HepG2 (cell line): Measurements from ENCODE around the gene TLE5. TPM values are rescaled to one million over a fixed set of nuclear protein-coding genes. Genes with fewer than 3 reads are reported as not detected.

Source experiments
- ATAC-seq: fragments of 200-7000 bp; cut with Tn5 transposase; 3 replicates; pipeline ENCODE4 v1.9.1; 2020; ENCODE audit warnings: mild to moderate bottlenecking, moderate library complexity
- BruUV-seq: library from RNA; stranded (reverse); fragments of 400-500 nt; replicated peaks from 2 replicates; lab custom pipeline; 2021; lab: Mats Ljungman, UMichigan
- CTCF ChIA-PET: fragments of 300-600 bp; formaldehyde crosslinking; extraction: SDS; loops from one replicate; lab custom pipeline; 2021; ENCODE audit warnings: low total read pairs, inconsistent platforms, low intra/inter-chr PET ratio; lab: Yijun Ruan, JAX
- POLR2A ChIA-PET: fragments of 350-600 bp; sonication (Branson Sonifier 250); formaldehyde crosslinking; loops from one replicate; lab custom pipeline; 2020; ENCODE audit warnings: antibody characterized with exemption, inconsistent platforms; lab: Yijun Ruan, JAX
- DNase-seq: peaks from one replicate; pipeline ENCODE4 v3.0.0-alpha.2; 2015; ENCODE audit warnings: low spot score
- FAIRE-seq: peaks from 3 replicates; lab custom pipeline; 2011; peaks lifted over from hg19 to GRCh38; lab: Jason Lieb, UNC
- H2AFZ ChIP-seq: one replicate; pipeline ENCODE4 v1.6.1; 2011; ENCODE audit warnings: low read length, inconsistent platforms
- H3K27ac ChIP-seq: fragments of 300-600 bp; 3 replicates; pipeline ENCODE4 v1.8.0; 2011; ENCODE audit warnings: mixed run types, mild to moderate bottlenecking, mixed read lengths, low read length, inconsistent platforms; ENCODE audit not compliant: insufficient read depth; ENCODE audit errors: extremely low read length
- H3K27me3 ChIP-seq, 2 experiments: fragments of 200-600 bp in 1 of 2; 2 replicates in 1 of 2; 3 replicates in 1 of 2; pipeline versions ENCODE4 v1.6.0 to v1.8.0; 2011; ENCODE audit warnings: low read length in 2 of 2, mild to moderate bottlenecking in 2 of 2, moderate library complexity in 2 of 2, inconsistent platforms in 1 of 2; ENCODE audit not compliant: insufficient read depth in 2 of 2, control insufficient read depth in 1 of 2
- H3K36me3 ChIP-seq, 2 experiments: fragments of 200-600 bp in 1 of 2; replicated peaks in 1 of 2; 2 replicates in 1 of 2; 3 replicates in 1 of 2; pipeline versions ENCODE4 v1.5.1 to v1.8.0; 2011; ENCODE audit warnings: low read length in 2 of 2, inconsistent platforms in 1 of 2; ENCODE audit not compliant: insufficient read depth in 2 of 2, control insufficient read depth in 1 of 2
- H3K4me1 ChIP-seq: 2 replicates; pipeline ENCODE4 v1.5.1; 2012; ENCODE audit warnings: low read length, inconsistent platforms; ENCODE audit not compliant: insufficient read depth
- H3K4me2 ChIP-seq: 2 replicates; pipeline ENCODE4 v1.6.0; 2011; ENCODE audit warnings: low read depth, low read length, inconsistent platforms
- H3K4me3 ChIP-seq, 3 experiments: fragments of 200-600 bp in 1 of 3; sonication (generic), shearing (Covaris generic) in 1 of 3; replicated peaks in 1 of 3; 2 replicates each; pipeline ENCODE4 v1.5.1; 2011 to 2016; ENCODE audit warnings: low read length in 3 of 3, inconsistent platforms in 2 of 3, low read depth in 2 of 3, mild to moderate bottlenecking in 2 of 3, control low read depth in 1 of 3, mixed read lengths in 1 of 3; ENCODE audit not compliant: insufficient read depth in 1 of 3
- H3K79me2 ChIP-seq: one replicate; pipeline ENCODE4 v1.6.1; 2011; ENCODE audit warnings: low read length, inconsistent platforms; ENCODE audit not compliant: insufficient read depth
- H3K9ac ChIP-seq: 2 replicates; pipeline ENCODE4 v1.6.0; 2011; ENCODE audit warnings: mild to moderate bottlenecking, low read depth, low read length, inconsistent platforms; ENCODE audit not compliant: insufficient read depth
- H3K9me3 ChIP-seq: 2 replicates; pipeline ENCODE4 v1.5.1; 2012; ENCODE audit warnings: mild to moderate bottlenecking, low read length
- H4K20me1 ChIP-seq: 2 replicates; pipeline ENCODE4 v1.6.0; 2011; ENCODE audit warnings: inconsistent platforms, mild to moderate bottlenecking, low read length, moderate library complexity; ENCODE audit not compliant: insufficient read depth
- NFKBIZ ChIP-seq: IDR thresholded peaks from 2 replicates; pipeline ENCODE4 v1.6.1; 2018; ENCODE audit warnings: missing genetic modification reagents, missing compliant biosample characterization
- SALL2 ChIP-seq: sonication (generic); formaldehyde crosslinking; IDR thresholded peaks from 2 replicates; pipeline ENCODE4 v1.8.1; 2023; ENCODE audit warnings: mild to moderate bottlenecking, missing genetic modification reagents, inconsistent platforms
- THAP11 ChIP-seq: IDR thresholded peaks from 2 replicates; pipeline ENCODE4 v1.6.1; 2016; ENCODE audit warnings: missing biosample characterization, missing genetic modification reagents
- YEATS4 ChIP-seq: sonication (generic); formaldehyde crosslinking; IDR thresholded peaks from 2 replicates; pipeline ENCODE4 v1.4.0; 2020; ENCODE audit warnings: missing genetic modification reagents, borderline replicate concordance
- ZBTB21 ChIP-seq: sonication (generic); formaldehyde crosslinking; IDR thresholded peaks from 2 replicates; pipeline ENCODE4 v1.4.0; 2020; ENCODE audit warnings: missing genetic modification reagents
- ZFP36 ChIP-seq: fragments of 150-350 bp; IDR thresholded peaks from 2 replicates; pipeline ENCODE4 v1.6.1; 2018; ENCODE audit warnings: borderline replicate concordance, low read length, low read depth; ENCODE audit not compliant: partially characterized antibody
- ZNF124 ChIP-seq: sonication (generic); formaldehyde crosslinking; IDR thresholded peaks from 2 replicates; pipeline ENCODE4 v1.4.0; 2020; ENCODE audit warnings: missing genetic modification reagents
- ZNF30 ChIP-seq: sonication (generic); formaldehyde crosslinking; IDR thresholded peaks from 2 replicates; pipeline ENCODE4 v1.5.0; 2020; ENCODE audit warnings: mild to moderate bottlenecking, missing genetic modification reagents
- WGBS: methylation state at CpG from one replicate; pipeline ENCODE4 v1.1.6; 2017; ENCODE audit warnings: low lambda C conversion rate; 5-methylcytosine and 5-hydroxymethylcytosine counted together
- in situ Hi-C: cut with HindIII; loops from 2 replicates; pipeline ENCODE4 v1.10.0; 2017; ENCODE audit warnings: low pct_unique_long_range_greater_than_20kb; ENCODE audit not compliant: extremely low pct_ligation_motif_present
- intact Hi-C: fragments of 100-400 bp; cut with micrococcal nuclease; formaldehyde crosslinking; loops from one replicate; pipeline ENCODE4 v1.10.0; 2022; ENCODE audit not compliant: unreplicated experiment
- polyA plus RNA-seq, 8 experiments: library from polyadenylated mRNA; depleted of rRNA in 3 of 8; stranded (reverse) in 7 of 8; unstranded in 1 of 8; fragments of >200 nt; fragmentation: Illumina TruSeq in 4 of 8; extraction: Trizol in 4 of 8; gene quantifications; 2 replicates each; pipeline versions ENCODE4 v1.2.1 to v1.2.3, GENCODE V29; 2011 to 2016; ENCODE audit warnings: low read depth in 4 of 8, missing spikeins in 1 of 8, mixed read lengths in 1 of 8; ENCODE audit not compliant: insufficient read depth in 1 of 8
- total RNA-seq, 5 experiments: library from RNA; depleted of rRNA; stranded (reverse); fragments of >200 nt; fragmentation: Illumina TruSeq; extraction: Trizol; gene quantifications; 2 replicates each; pipeline ENCODE4 v1.2.3, GENCODE V29; 2016; ENCODE audit warnings: low read depth in 1 of 5
- TF ChIP-seq, protein P1 (sequence below): sonication (generic); formaldehyde crosslinking; IDR thresholded peaks from 2 replicates; pipeline ENCODE4 v1.4.0; 2020; ENCODE audit warnings: missing genetic modification reagents, low read depth, mild to moderate bottlenecking, borderline replicate concordance
- TF ChIP-seq, protein P2 (sequence below): fragments of 450-650 bp; IDR thresholded peaks from 2 replicates; pipeline ENCODE4 v1.6.1; 2016
- TF ChIP-seq, protein P3 (sequence below): sonication (generic); formaldehyde crosslinking; IDR thresholded peaks from 2 replicates; pipeline ENCODE4 v1.8.0; 2022; ENCODE audit warnings: mild to moderate bottlenecking, missing genetic modification reagents, moderate library complexity

TLE5 gene
- total and polyA plus RNA-seq, 2 of the 13 experiments (the other 11 are each of a cell fraction or from before 2014, with no cell fraction given): 62.8 to 189 TPM

DNA sequence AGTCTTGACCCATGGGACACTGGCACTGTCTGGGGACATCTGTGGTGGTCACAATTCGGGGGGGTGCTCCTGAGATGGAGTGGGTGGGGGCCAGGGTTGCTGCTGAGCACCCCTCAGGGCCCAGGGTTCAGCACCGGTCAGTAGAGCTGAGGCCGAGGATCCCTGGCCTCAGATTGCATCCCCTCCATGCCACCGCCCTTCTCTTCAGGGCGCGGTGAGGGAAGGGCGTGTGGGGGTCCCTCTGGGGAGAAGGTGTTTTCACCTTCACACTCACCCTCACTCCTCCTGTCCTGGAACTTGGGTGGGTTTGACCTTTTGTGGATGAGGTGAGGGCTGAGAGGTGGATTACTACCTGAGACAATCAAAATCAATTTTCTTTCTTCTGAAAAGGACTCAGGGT is 45.4 kb upstream of the TLE5 start:
- DNase-seq (no peak), ATAC-seq (no peak), FAIRE-seq (no peak)
- CTCF ChIA-PET: no interaction called here
- TF ChIP-seq, protein P1, sequence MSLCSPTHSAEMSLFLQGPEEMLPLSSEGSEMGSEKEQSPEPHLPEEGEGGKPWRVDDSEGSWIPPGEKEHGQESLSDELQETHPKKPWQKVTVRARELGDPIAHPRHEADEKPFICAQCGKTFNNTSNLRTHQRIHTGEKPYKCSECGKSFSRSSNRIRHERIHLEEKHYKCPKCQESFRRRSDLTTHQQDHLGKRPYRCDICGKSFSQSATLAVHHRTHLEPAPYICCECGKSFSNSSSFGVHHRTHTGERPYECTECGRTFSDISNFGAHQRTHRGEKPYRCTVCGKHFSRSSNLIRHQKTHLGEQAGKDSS (CRISPR knock-in tag): no peak
- TF ChIP-seq, protein P2, sequence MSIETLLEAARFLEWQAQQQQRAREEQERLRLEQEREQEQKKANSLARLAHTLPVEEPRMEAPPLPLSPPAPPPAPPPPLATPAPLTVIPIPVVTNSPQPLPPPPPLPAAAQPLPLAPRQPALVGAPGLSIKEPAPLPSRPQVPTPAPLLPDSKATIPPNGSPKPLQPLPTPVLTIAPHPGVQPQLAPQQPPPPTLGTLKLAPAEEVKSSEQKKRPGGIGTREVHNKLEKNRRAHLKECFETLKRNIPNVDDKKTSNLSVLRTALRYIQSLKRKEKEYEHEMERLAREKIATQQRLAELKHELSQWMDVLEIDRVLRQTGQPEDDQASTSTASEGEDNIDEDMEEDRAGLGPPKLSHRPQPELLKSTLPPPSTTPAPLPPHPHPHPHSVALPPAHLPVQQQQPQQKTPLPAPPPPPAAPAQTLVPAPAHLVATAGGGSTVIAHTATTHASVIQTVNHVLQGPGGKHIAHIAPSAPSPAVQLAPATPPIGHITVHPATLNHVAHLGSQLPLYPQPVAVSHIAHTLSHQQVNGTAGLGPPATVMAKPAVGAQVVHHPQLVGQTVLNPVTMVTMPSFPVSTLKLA: no peak
- TF ChIP-seq ZFP36 (no peak), YEATS4 (CRISPR knock-in tag) (no peak), ZNF30 (no peak), THAP11 (no peak), ZNF124 (CRISPR knock-in tag) (no peak), SALL2 (no peak), NFKBIZ (CRISPR knock-in tag) (no peak), ZBTB21 (CRISPR knock-in tag) (no peak)
- TF ChIP-seq, protein P3, sequence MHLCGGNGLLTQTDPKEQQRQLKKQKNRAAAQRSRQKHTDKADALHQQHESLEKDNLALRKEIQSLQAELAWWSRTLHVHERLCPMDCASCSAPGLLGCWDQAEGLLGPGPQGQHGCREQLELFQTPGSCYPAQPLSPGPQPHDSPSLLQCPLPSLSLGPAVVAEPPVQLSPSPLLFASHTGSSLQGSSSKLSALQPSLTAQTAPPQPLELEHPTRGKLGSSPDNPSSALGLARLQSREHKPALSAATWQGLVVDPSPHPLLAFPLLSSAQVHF (CRISPR knock-in tag): no peak
- Histone ChIP-seq H3K79me2 (peaks cover 51% of the 10 kb centered on the region), H3K4me1 (peaks cover 34% of the 10 kb centered on the region), H3K4me3 (no peak overlapping the region), H2AFZ (no peak overlapping the region), H3K9me3 (no peaks in the 10 kb centered on the region), H3K36me3 (peaks cover 3 to 16% of the 10 kb centered on the region in 2 experiments; a peak in 4 of 5 replicates), H3K4me2 (no peak overlapping the region), H3K9ac (no peak overlapping the region), H3K27me3 (no peaks in the 10 kb centered on the region), H4K20me1 (peaks cover 30% of the 10 kb centered on the region; the same call in 1 of the 2 replicates), H3K27ac (peak overlapping the region; percentile 21)
- intact Hi-C loops: loop anchor here (1.0 kb wide), 1 partner anchor 145 kb away; no protein-coding TSS in a partner anchor
- POLR2A ChIA-PET: interaction anchor here (1.9 kb wide), 1 partner anchor 11 kb away, joined by 5 read pairs; no protein-coding TSS in a partner anchor
- in situ Hi-C loops: loop anchor here (5.0 kb wide), 1 partner anchor 150 kb away; no protein-coding TSS in a partner anchor
- 81% methylated on average over 7 of the region's 7 CpGs for WGBS
- BruUV-seq: no TSS peak
